HG03354 (cell line): ENCODE measurements around the gene SURF4.
"Not testable (repeated sequence)": the region's sequence is repeated elsewhere in the genome, so short reads cannot be mapped to it uniquely, and the experiment has no call there.

Source experiments
- ATAC-seq: cut with Tn5 transposase; IDR thresholded peaks from one replicate; pipeline ENCODE4 v1.9.1; 2021; ENCODE audit warnings: mild to moderate bottlenecking; ENCODE audit not compliant: unreplicated experiment, poor library complexity, severe bottlenecking

The SURF4 gene

DNA sequence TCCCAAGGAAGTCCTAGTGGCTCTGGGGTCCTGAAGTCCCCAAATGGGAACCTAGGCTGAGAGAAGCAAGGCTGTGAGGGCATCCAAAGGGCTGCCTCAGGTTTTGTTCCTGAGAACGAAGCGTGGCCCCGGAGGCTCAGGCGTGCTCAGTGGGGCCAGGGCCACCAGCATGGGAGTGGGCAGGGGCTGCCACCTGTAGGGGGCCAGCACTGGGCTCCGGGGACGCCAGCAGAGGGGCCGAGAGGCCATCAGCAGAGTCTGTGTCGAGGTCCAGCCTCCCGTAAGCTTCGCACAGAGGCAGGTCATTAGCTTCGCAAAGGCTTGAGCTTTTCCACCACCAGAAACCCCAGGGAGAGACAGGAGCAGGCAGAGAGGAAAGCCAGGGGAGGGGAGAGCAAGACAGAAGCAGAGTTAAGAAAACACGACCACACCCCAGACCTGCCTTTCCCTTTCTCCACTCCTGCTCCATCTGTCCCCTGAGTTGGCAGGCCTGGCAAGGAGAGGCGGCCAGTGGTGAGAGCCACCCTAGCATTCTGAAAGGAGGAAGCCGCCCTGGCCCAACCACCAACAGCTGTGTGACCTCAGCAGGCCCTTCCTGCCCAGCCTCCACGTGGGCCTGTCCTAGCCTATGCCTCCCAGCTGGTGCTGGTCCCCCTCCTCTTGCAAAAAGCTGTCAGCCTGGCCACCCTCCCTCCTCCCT, 34.3 kb downstream of the SURF4 start:
- no peak for ATAC-seq

DNA sequence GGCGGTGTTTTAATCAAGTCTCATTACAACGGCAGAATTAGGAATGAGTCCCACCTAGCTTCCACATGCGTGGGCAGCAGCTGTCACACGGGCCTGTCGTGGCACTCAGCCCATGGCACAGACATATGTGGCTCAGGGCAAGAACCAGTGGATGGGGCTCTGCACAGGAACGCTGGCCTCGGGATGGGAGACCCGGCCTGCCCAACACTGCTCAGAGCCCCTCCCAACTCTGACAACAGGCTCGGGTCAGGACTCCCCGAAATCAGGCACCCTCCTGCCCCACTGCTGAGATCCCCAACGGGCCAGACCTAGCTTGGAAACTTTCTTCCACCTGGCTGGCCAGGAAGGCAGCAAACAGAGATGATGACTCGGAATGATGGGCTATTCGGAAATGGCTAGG, 34.9 kb downstream of the SURF4 start:
- no peak for ATAC-seq

DNA sequence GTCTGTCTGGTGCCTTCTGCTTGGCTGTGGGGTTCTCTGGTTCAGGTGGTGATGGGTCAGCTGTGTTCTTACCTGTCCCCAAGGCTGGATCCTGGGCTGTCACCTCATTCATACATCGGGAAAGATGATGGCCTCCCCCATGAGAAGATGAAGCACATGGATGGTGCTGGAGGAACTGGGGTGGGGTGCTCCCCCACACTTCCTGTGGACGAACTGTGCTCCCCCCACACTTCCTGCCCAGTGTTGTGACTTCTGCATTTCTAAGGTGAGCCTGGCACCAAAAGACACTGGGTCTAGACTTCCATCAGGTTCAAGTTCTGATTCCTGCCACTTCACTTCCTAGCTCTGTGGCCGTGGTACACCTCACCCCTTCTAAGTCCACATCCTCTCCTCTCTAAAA, 35.6 kb downstream of the SURF4 start:
- ATAC-seq: no peak

DNA sequence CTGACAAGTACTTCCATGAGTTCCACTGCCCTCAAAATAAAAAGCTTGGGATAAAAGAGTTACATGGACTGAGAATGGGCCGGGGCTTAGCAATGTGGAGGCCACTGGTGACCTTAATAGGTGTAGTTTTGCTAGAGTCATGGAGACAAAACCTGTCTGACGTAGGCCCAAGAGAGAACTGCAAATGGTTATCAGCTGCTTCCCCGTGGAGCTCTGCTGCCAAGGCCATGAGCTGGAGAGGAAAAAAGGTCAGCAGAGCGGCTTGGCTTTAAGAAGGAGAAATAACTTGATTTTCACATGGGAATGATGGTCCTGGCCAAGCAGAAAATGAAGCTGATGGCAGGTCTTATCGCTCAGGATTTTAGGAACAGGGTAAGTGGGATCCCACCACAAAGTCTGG, 36.2 kb downstream of the SURF4 start:
- no peak for ATAC-seq

DNA sequence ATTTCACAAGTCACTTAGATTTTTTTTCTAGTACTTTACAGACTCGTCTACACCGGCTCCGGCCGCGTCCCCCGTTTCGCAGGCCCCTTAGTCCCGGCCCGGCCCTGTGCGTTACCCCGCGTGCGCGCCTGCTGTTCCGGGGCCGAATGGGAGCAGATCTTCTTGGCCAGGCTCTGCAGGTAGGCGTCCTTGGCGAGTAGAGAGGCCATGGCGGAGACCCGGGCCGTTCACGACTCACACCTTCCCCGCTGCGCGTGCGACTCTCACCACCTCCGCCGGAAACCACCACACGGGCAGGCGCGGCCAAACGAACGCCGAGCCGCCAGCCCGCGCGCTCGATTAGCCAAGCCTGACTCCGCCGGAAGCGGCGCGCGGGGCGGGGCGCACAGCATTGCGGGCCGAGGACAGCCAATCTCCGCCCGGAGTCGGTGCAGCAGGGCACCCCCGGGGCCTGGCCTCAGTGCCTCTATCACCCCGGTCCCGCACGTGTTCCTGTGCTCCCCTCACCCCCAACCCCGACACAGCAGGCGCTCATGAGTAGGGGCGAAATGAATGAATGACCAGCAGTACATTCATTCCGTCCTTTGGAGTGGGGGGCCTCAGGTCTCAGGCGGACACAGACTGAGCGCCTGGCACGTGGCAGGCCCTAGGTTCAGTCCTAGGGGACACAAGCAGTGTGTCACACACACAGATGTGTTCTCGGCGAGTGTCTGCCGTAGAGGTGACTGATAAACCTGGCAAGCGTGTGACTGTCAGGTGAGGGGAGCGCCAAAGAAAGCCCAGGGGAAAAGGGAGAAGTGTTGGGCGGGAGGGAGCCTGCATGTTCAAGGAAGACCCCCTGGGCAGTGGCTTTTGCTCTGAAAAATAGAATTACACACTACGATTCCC, 39.7 kb downstream of the SURF4 start, which contains the start of gene SURF6:
Gene SURF6 (minus strand): TSS at position 265 of the 888 bp plus-strand sequence. CDS start 56 bp downstream, at position 209.
- peak; percentile 87 for ATAC-seq

DNA sequence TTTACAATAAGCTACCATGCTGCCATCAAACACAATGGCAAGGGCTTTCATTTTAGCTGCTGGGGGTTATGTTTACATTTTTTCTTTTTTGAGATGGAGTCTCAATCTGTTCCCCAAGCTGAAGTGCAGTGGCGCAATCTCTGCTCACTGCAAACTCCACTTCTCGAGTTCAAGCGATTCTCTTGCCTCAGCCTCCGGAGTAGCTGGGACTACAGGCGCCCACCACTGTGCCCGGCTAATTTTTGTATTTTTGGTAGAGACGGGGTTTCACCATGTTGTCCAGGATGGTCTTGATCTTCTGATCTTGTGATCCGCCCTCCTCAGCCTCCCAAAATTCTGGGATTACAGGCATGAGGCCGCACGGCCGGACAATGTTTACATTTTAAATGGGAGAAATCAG, 41.0 kb downstream of the SURF4 start:
- ATAC-seq: not testable (repeated sequence)

DNA sequence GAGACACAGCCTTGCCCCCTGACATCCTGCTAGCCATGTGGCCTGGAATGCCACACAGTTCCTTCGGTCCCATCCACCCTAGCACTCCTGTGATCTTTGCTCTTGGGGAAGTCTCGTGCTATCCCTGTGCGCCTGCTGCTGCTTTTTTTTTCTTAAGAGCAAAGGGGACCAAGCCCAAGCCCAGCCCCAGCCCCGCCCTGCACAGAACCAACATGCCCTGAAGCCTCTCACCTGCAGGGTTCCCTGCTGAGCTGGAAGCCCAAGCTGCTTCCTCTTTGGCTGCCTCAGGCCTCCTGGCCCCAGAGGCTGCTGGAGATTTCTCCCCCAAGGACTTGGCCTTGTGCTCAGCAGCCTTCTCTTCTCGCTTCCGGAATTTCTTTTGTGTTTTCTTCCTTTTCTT, 41.7 kb downstream of the SURF4 start:
- no peak for ATAC-seq

DNA sequence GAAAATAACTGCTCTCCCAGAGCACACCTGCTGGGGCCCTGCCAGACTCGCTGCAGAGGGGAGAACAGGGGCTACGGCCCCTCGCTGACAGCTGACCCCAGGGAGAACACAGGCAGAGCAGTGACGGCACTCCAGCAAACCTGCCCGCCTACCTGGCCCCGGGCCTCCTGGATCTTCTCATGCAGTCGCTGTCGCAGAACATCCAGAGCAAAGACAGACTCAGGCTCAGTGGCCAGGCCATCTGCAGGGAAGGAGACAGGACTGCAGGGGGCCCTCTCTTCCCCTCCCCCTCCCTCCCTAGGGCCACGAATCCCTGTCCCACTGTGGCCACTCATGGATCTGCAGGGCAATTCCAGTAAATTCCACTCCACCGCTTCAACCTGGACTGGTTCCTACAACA, 42.3 kb downstream of the SURF4 start:
- no peak for ATAC-seq

DNA sequence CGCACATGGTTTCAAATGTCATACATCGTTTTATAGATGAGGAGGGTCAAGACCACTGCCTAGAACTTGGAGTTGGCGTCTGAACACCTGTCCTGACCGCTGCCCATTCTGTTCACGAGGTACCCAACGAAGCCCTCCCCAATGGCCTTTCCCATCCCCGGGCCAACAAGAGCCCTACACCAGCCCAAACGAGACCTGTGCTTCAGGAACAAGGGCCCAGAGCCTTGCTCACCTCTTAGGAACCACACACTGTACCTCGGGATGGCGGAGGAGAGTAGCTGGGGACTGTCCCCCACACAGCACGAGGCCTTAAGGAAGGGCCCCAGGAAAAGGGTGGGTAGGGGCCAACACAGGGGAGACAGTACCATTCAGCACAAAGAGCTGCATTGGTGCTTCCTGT, 42.8 kb downstream of the SURF4 start:
- no peak for ATAC-seq

DNA sequence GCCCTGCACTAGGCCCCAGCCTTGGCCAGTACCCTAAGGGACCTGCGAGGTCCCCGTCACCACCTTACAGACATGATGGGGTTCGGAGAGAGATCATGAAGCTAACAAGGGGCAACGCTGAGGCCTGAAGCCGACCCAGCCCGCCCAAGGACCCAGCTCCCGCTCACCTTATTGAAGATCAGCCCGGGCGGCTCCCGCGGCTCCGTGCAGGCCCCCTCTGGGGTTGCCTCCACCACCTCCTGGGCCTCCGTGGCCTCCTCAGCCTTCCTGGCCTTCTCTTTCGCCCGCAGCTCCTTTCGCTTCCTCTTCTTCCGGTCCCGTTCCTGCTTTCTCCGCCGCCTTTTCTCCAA, 43.5 kb downstream of the SURF4 start:
- ATAC-seq: no peak

DNA sequence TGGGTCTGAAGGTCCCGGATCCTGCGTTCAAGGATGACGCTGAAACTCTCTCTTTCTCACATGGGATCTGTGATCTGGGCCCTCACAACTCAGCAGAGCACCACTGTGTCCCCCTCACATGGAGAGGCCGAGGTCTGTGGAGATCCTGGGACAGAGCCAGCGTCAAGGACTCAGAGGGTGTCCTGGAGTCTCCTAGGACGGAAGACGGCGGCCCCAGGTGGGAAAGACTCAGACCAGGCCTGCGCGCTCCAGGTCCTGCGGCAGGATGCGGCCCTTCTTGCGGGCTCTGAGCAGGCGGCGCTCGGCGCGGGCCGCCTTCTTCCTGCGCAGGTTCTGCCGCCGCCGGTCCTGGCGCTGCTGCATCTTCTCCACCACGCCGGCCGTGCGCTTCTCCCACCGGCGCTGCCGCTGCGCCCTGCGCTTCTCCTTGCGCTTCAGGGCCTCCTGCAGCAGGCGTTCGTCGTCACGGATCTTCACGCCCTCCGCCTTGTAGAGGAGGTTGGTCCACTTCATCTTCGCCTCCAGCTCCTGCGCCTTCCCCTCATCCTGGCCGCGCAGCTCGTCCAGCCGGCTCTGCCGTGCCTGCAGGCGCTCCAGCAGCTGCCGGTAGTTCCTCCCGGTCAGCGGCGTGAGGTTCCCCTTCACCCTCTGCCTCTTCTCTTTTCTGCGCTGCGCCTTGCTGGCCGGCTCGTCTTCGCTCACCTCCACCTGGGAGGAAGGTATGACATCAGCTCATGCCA, 44.0 kb downstream of the SURF4 start:
- no peak for ATAC-seq

DNA sequence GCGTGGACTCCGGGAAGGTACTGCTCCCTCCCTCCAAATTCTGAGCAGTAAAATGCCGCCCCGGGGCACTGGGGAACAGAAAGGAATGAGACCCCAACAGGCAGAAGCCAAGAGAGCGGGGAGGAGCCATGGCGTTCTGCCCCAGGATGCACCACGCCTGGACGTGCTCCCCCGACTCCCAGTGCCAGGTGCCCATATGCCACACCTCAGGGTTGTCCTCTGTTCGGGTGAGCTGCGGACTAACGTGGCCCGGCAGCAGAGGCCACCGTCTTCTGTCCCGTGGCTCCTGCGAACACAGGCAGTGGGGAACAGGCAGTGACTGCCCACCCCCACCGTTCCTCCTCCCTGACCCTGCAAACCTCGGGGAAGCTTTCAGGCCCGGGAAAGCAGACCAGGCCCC, 44.6 kb downstream of the SURF4 start:
- ATAC-seq: no peak

DNA sequence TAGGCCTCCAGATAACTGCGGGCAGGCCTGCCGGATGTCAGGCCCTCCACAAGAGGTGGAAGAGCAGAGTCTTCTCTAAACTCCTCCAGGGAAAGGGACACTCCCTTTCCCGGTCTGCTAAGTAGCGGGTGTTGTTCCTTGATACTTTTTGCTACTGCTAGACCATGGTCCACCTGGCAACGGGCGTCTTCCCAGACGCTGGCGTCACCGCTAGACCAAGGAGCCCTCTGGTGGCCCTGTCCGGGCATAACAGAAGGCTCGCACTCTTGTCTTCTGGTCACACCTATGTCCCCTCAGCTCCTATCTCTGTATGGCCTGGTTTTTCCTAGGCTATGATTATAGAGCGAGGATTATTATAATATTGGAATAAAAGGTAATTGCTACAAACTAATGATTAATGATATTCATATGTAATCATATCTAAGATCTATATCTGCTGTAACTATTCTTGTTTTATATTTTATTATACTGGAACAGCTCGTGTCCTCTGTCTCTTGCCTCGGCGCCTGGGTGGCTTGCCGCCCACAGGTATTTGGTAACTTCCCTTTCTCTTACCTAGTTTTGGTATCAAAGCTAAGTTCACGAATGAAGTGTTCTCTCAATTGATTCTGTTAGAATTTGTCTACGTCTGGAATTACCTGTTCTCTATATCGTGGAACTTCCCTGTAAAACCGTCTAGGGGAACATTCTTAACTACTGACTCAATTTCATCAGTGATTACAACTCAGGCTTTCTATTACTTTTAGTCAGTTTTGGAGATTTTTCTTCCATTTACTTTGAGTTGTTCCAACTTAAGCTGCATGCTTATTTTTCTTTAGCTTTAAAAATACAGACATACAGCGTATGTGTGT, 46.3 kb downstream of the SURF4 start:
- ATAC-seq: not testable (repeated sequence)

DNA sequence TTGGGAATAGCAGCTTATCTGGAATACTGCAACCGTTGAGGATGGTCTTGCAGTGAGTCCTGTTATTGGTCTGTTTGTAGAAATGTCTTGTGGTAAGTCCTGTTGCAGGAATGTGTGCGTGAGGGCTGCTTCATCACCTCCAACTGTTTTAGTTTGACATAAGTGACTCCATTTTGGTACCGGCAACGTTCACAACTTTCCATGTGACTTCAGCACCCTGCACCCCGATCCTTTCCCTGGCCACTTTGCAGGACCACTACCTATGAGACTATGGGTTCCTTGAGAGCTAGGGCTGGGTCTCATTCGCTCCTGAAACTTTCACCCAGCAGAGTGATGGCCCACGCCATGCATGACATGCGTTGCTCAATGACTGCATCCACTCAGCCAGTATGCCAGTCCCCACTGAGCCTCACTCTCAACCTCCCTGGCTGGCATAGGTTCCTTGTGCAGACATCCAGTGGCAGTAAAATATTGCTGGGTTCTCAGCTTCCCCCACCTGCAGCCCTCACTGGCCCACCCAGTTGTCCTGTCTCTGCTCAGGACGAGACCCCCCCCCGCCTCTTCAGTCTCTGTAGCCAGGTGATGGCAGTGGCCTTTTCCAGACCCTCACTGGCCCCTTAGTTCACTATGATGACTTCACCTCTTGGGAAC, 47.9 kb downstream of the SURF4 start:
- ATAC-seq: no peak

DNA sequence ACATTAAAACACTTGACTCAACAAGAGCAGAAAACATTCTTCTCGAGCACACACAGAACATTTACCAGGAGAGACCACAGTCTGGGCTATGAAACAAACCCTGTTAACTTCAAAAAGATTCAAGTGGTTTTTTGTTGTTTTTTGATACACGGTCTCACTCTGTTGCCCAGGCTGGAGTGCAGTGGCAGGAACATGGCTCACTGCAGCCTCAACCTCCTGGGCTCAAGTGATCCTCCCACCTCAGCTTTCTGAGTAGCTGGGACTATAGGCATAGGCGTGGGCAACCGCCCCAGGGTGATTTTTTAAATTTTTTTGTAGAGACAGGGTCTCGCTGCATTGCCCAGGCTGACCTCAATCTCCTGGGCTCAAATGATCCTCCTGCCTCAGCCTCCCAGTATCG, 48.8 kb downstream of the SURF4 start:
- ATAC-seq: not testable (repeated sequence)

DNA sequence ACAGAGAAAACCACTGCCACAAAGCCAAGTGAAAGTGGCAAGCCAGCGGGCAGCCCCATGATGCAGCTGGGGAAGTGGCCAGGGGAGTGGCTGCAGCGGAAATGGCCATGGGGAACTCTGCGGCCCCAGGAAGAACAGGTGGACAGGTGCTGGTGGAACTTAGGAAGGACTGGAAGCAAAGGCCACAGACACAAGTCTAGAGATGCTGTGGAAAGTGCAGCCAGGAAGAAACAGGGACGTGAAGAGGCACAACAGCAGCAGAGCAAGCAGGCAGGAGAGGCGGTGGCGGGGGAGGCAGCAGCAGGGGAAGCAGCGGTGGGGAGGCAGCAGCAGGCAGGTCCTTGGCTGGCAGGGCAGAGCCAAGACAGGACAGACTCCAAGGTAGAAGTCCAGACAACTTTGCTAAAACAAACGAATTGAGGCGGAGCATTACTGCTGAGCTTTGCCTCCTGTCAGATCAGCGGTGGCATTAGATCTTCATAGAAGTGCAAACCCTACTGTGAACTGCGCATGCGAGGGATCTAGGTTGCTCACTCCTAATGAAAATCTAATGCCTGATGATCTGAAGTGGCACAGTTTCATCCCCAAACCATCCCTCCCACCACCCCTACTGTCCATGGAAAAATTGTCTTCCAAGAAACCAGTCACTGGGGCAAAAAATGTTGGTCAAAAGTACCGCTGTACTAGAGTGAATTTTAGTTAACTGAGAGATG, 51.7 kb downstream of the SURF4 start:
- ATAC-seq: no peak

DNA sequence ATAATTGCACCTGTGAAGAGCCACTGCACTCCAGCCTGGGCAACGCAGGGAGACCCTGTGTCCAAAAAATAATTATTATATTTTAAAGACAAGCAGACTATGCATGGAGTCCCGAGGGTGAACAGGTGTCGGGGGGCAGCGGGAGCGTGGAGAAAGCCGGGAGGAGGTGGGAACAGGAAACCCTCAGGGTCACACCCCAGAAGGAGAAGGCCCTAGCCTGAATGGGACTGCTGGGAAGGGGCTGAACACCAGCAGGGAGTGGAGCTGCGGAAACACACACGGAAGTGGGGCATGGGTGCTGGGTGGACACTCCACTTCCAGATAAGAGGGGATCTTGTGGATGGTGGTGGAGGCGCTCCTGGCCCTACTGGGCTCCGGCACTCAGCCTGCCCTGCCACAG, 52.6 kb downstream of the SURF4 start:
- no peak for ATAC-seq

DNA sequence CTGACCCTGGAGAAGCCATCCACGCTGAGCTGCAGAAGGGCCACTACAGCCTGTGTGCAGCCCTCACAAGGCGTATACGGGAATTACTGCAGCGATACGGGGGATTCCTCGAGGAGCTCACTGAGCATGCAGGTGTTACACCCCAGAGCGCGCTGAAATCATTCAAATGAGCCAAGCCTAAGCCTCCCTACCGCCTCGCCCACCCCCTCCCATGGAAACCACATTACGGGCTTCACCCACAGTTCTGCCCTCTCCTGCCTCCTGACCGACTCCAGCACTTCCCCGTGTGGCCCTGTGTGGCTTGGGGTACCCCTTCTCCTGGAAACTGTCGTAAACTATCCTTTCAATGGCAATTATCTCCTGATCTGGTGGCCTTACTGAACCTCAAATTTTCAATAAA, 53.2 kb downstream of the SURF4 start:
- no peak for ATAC-seq
